HG03175 (cell line): ENCODE results near the gene PRMT7.

Experiments
- ATAC-seq: cut with Tn5 transposase; IDR thresholded peaks from one replicate; pipeline ENCODE4 v1.9.1; 2021; ENCODE audit warnings: mild to moderate bottlenecking, moderate library complexity; ENCODE audit not compliant: unreplicated experiment

The PRMT7 gene

DNA sequence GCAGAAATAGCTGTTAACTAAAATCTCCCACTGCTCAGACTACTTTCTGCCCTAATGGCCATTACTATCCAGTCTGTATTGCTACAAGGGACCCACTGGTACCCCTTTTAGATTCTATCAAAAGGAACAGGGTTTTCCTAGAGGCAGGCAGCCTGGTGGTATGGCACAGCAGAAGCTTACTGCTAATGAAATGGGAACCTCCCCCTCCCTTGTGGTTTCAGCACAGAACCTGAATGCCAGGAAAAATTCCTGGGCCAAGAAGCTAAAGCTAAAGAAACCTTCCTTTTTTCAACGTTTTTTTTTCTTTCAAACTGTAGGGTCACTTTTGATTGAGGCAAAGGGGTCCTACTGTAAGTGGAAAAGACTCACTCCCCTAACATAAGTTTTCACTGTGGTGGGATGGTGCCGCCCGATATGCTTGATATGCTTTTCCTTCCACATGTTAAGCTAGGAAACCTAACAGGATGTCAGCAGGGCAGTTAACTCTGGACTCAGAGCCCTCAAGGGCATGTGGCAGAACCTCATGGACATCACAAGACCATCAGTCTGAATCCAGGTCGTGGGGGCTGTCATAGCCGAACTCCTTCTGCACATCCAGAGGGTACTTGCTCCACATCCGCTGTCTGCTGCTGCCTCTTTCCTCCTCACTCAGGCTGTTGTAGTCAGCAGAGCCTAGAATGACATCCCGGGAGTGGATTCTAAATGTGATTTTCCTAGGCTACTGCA is 9.9 kb upstream of the PRMT7 start:
- ATAC-seq, result no peak

DNA sequence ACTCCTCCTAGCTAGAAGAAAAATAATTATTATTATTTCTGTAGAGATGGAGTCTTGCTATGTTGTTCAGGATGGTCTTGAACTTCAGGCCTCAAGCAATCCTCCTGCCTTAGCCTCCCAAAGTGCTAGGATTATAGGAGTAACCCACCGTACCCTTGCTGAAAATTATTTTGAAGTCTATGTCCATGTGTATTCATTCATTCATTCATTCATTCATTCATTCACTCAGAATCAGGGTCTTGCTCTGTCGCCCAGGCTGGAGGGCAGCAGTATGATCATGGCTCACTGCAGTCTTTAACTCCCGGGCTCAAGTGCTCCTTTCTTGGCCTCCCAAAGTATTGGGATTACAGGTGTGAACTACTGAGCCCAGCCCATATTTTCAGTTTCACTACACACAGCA is 4.2 kb upstream of the PRMT7 start:
- ATAC-seq, result no peak

GRCh38 chr16:68309799-68310198 is 1.0 kb upstream of the PRMT7 start:
- ATAC-seq, result no peak

- peak; percentile 21 for ATAC-seq
Observed at GRCh38 chr16:68310437-68310773, 414 bp upstream of the PRMT7 start.

- ATAC-seq, result no peak
Observed at GRCh38 chr16:68313116-68313515, 2.3 kb downstream of the PRMT7 start.

DNA sequence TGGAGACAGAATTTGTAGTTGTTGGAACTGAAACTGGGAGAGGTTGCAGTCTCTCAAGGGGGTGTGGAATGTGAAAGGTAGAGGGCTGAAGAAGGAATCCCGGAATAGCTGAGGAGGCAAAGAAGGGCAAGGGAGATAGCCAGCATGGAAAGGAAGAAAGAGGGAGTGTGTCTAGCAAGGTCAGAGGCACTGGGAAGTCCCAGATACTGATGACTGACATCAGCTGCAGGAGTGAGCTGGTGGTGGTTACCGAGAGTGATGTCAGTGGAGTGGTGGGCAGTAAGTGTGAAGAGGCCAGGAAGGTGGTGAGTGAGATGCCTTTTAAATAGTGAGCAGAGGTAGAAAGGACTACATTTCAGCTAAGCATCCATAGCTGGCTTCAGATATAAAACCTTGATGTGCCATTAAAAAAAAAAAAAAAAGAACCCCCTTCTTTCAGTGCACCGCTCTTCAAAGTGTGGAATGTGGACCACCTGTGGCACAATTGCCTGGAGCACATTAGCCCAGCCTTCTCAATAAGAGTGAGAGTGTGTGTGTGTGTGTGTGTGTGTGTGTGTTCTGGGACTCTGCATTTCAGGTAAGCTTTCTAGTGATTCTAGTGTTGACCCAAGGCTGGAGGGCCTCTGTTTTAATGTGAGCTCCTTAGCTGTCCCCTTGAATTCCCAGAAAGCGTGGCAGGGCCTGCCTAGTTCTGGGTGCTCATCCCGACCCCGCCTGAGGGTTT is 8.5 kb downstream of the PRMT7 start:
- ATAC-seq, result no peak

GRCh38 chr16:68324336-68324735 is 13.5 kb downstream of the PRMT7 start:
- ATAC-seq, result no peak

DNA sequence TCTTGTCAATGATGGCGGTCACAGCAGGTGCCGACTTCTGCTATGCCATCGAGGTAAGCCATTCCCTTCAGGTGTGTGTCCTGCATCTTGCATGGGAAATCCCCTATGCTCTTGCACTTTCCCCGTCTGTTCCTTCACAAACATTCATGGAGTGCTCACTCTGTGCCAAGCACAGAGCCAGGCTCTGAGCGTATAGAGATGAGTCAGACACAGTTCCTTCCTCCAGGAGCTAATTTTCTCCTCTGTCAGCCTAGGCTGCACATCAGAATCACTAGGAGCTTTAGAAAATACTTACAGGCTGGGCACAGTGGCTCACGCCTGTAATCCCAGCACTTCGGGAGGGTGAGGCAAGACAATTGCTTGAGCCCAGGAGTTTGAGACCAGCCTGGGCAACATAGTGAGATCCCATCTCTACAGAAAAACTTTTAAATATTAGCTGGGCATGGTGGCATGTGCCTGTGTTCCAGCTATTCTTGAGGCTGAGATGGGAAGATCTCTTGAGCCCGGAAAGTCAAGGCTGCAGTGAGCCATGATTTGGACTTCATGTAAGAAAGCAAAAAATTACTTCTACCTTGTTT is 14.1 kb downstream of the PRMT7 start:
- ATAC-seq, result no peak

DNA sequence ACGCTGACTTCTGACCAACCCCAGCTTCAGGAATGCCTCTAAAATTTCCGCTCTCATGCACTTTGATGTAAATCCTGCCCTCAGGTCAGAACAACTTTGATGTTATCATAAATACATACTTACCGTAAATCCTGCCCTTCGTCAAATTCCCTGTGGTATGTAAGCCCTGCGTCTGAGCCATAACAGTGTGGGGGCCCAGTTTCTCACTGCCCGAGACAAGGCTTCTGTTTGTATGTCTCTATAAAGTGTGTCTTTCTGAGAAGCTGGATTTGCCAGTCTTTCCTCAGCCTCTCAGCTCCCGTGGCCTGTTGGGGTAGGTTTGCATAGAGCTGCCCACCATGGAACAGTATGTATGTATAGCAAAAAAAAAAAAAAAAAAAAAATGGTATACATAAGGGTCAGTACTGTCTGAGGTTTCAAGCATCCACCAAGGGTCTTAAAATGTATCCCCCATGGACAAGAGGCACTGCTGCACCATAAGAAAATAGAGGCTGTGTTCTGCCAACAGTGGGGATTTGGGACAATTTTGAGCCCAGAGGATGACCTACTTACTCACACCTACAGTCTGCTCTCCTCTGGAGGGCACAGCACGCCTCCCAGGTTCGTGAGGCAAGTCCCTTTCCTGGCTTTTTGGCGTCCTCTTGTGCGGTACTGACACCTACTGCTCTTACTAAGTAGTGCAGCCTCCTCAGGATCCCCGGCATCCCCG is 17.5 kb downstream of the PRMT7 start:
- peak; percentile 75 for ATAC-seq

GRCh38 chr16:68328860-68329390 is 18.1 kb downstream of the PRMT7 start:
- no peak for ATAC-seq

- ATAC-seq, result no peak
Observed at GRCh38 chr16:68331879-68332410, 21.1 kb downstream of the PRMT7 start.

DNA sequence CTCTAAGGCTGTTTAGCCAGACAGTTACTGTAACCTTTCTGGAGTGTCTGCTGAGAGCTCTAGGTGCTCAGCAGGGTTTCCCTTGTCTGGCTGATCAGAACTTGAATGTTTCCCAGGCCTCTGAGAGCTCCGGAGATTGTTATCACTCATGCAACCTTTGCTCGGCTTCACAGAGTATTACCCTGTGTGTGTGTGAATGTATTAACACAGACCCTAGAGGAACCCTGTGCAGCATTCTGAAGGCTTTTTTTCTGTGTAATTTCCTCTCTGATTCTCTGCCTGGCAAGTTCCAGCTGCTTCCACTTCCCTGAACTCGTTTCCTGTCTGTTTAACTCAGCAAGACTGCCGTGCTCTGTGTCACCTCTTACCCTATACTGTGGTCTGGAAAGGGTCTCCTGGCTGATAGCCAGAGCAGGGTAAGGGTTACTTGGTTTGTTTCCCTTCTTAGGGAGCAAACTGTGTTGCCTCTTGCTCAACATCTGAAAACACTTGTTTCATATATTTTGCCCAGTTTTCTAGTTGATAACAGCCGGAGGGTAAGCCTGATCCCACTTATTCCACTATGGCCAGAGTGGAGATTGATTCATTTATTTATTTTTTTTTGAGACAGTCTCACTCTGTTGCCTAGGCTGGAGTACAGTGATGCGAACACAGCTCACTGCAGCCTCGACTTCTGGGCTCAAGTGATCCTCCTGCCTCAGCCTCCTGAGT is 21.7 kb downstream of the PRMT7 start:
- ATAC-seq, result no peak

DNA sequence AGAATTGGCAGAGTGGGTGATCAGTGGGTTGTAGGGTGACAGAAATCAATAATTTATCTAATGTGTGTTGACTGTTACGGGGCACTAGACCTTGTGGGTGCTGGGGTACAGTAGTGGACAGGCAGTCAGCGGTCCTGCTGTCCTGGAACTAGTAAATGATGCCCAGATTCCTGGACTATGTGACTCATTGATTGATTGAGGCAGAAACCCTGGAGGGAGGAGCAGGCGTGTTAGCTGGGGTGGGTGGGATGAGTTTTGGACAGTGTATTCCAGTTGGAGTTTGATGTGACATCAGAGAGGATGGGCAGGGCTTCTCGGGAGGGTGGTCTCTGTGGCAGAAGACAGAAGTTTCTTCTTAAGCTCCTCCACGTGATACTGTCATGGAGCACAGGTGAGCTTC is 24.4 kb downstream of the PRMT7 start:
- ATAC-seq, result no peak

GRCh38 chr16:68338326-68339119 is 27.7 kb downstream of the PRMT7 start:
- ATAC-seq, result no peak

- no peak for ATAC-seq
Observed at GRCh38 chr16:68339214-68339613, 28.4 kb downstream of the PRMT7 start.

DNA sequence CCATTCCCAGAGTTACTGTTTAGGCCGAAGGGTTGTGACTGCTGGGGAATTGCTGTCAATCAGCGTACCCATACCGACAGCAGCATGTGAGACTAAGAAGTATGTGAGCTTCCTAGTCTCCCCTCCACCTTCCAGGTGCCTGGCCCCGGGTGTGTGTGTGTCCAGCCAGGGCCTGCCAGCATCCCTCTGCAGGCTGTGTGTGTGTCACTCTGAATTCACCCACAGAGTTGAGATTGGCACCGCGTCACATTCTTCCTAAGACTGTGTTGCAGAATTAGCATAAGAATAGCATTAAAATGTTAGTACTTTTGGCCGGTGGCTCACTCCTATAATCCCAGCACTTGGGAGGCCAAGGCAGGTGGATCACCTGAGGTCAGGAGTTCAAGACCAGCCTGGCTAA is 31.8 kb downstream of the PRMT7 start:
- ATAC-seq, result no peak

DNA sequence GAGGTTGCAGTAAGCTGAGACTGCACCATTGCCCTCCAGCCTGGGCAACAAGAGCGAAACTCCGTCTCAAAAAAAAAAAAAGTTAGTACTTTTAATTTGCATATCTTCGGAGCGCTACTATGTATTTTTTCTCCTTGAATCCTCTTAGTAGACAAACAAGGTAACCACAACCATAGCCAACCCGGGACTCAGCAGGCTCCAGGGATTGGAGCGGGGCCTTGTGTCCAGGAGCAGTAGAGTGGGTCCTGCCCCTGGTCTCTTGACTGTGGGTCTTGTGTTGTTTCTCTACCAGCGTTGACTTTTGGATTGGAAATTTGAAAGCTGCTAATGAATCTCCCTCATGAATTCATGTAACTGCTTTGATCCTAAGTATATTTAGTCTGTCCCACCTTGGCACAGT is 32.3 kb downstream of the PRMT7 start:
- no peak for ATAC-seq

DNA sequence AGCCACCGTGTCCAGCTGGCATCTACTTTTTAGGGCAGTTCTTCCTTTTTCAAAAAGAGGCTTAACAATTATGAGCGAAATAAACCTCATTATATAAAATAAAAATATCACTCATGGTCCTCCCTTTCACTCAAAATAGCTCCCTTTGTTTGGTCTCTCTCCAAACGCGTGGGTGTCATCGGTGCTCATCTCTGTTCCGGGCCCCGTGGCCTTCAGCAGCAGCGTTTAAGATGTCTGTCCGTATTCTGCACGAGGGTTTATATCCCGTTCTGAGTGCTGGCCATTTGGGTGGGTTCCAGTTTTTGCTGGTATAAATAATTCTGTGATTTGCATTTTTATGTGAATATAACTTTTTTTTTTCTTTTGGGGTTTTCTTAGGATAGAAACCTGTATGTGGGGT is 33.4 kb downstream of the PRMT7 start:
- ATAC-seq, result no peak

DNA sequence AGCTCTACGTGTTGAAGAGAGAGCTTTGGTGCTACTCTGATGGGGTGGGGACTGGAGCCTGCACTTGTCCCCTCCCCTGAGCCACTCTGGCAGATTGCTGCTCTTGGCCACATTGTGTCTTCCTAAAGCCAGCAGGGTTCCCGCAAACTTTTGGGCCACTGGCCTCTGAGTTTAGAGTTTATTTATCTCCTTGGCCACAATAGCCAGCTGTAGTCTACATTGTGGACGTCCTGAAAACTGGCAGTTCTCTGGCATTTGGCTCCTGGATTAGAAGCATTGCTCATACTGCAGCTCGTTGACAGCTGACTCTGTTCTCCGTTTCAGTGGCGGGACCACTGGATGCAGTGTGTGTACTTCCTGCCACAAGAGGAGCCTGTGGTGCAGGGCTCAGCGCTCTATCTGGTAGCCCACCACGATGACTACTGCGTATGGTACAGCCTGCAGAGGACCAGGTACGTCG is 34.6 kb downstream of the PRMT7 start:
- no peak for ATAC-seq
